AG04449 (cell line): ENCODE measurements around the gene CACNA2D3.

ENCODE experiments used
- CTCF ChIA-PET: fragments of 350-600 bp; formaldehyde crosslinking; extraction: SDS; loops from one replicate; lab custom pipeline; 2021; ENCODE audit warnings: antibody characterized with exemption; lab: Yijun Ruan, JAX
- POLR2A ChIA-PET: fragments of 400-600, 350-600 bp; formaldehyde crosslinking; extraction: SDS; loops from one replicate; lab custom pipeline; 2020; ENCODE audit warnings: antibody characterized with exemption, inconsistent platforms; lab: Yijun Ruan, JAX
- DNase-seq: peaks from one replicate; pipeline ENCODE4 v3.0.0-alpha.2; 2010; ENCODE audit warnings: low read depth, low spot score
- H3K4me3 ChIP-seq: 2 replicates; pipeline ENCODE4 v1.5.1; 2011; ENCODE audit warnings: low read depth, mild to moderate bottlenecking, control low read depth, low read length
- TF ChIP-seq, protein P1 (sequence below): IDR thresholded peaks from one replicate; pipeline ENCODE4 v1.5.1; 2011; ENCODE audit warnings: mild to moderate bottlenecking, moderate library complexity, low read length, control low read depth, inconsistent platforms; ENCODE audit not compliant: insufficient read depth; ENCODE audit errors: missing control alignments

The CACNA2D3 gene

DNA sequence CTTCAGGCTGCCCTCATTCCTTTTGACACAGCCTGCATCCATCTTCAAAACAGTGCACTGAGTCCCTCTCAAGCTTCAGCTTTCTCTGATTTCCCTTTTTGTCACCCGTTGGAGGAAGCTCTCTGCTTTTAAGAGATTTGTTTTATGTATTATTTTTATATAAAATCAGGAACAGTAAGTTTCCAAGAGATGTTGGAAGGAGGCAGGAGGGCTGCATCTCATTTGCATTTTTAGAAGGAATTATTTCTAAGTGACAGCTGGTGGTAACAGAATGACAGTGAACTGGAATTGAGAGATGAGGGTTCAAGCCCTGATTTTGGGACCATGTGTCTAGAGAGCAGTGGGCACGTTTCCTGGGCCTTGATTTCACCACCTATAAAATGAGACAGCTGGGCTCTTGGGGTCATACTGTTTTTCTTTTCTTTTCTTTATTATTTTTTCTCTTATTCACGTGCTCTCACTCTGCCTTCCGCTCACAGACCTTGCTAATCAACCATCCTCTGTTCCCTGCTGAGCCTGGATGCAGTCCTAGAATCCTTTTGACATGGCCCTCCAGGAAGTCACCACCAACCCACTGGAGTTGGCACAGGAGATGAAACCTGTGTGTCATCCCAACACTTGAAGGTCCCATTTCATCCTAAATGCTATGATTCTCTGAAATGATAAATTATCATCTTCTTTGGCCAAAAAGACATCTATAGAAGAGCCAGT, 148.6 kb downstream of the CACNA2D3 start:
- no peak for DNase-seq

DNA sequence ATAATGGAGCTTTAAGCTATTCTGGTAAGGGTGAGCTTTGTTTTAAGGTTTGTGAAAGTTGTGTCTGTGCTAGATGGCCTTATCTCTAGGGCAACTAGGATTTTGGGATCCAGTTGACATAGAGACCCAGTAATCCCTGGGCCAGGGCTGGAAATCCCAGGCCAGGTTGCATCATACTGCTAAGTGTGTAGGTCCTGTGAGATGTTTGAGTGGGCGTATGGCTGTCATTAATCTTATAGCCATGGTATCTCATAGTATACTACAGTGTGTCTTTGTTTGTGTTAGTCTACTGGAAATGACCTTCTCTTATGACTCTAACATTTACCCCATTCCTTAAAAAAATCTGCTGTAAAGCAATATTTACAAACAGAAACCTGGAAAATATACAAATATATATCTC, 151.4 kb downstream of the CACNA2D3 start:
- no peak for DNase-seq
- CTCF ChIA-PET: no interaction called here
- POLR2A ChIA-PET: no interaction called here

More for the DNA sequence above, 148.6 kb downstream of the CACNA2D3 start:
- H3K4me3 ChIP-seq: no peak overlapping the region
- POLR2A ChIA-PET: no interaction called here
- CTCF ChIA-PET: no interaction called here
- TF ChIP-seq, protein P1, sequence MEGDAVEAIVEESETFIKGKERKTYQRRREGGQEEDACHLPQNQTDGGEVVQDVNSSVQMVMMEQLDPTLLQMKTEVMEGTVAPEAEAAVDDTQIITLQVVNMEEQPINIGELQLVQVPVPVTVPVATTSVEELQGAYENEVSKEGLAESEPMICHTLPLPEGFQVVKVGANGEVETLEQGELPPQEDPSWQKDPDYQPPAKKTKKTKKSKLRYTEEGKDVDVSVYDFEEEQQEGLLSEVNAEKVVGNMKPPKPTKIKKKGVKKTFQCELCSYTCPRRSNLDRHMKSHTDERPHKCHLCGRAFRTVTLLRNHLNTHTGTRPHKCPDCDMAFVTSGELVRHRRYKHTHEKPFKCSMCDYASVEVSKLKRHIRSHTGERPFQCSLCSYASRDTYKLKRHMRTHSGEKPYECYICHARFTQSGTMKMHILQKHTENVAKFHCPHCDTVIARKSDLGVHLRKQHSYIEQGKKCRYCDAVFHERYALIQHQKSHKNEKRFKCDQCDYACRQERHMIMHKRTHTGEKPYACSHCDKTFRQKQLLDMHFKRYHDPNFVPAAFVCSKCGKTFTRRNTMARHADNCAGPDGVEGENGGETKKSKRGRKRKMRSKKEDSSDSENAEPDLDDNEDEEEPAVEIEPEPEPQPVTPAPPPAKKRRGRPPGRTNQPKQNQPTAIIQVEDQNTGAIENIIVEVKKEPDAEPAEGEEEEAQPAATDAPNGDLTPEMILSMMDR: no peak

DNA sequence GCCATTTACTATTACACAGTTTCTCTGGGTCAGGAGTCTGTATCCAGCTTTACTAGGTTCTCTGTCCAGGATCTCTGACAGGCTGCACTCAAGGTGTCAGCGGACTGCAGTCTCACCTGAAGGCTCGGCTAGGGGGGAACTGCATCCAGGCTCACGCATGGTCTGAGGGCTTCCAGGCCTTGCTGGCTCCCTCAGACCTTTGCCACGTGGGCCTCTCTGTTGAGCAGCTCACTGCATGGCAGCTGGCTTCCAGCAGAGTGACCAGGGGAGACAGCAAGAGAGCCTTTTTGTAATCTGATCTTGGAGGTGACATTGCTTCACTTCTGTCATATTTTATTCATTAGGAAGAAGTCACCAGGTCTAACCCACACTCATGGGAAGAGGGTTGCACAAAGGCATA, 152.3 kb downstream of the CACNA2D3 start:
- ChIA-PET CTCF (no interaction called here), POLR2A (no interaction called here)
- no peak for DNase-seq
- TF ChIP-seq, protein P1: no peak
- H3K4me3 ChIP-seq: no peak overlapping the region

More for the DNA sequence above, 151.4 kb downstream of the CACNA2D3 start:
- no peak overlapping the region for H3K4me3 ChIP-seq
- TF ChIP-seq, protein P1: no peak

DNA sequence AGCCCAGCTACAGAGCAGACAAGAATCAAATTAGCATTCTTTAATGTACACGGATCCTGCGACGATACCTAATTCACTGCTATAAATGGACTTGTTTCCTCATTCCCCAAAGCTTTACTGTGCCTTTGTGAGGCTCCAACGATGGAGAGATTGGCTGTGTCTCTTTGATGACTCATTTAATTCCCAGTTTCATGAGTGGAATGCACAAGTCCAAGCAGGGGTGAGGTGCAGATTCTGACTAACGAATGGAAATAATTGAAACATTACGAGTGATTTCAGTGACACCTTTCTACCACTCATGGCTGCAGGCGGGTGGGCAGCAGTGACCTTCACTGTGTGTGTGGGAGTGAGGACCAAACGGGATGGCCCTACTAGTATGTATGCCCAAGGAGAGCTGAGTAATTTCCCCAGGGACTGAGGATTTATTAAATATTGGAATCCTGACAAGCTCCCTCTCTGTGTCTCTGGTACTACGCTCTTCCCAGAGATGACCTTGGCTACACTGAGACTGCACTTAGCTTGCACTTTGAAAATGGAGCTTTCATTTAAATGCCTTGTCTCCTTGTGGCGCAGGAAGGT, 156.7 kb downstream of the CACNA2D3 start:
- no peak for DNase-seq
- no peak overlapping the region for H3K4me3 ChIP-seq
- ChIA-PET CTCF (no interaction called here), POLR2A (no interaction called here)
- TF ChIP-seq, protein P1: no peak

DNA sequence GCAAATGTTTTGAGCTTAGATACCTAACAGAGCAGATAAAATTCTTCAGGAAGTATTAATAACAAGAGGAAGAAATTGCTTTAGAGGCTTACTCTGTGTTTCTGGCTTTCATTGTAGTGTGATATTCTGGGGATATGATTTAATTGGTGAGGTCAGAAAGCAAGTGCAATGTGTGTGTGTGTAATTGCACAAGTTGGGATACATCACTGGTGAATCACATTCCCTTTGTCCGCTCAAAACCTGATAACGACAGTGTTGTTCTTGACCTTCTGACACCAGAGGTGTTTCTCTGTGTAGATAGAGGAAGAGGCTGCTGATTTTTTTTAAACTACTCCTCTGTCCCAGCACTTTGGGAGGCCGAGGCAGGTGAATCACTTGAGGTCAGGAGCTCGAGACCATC, 161.1 kb downstream of the CACNA2D3 start:
- CTCF ChIA-PET: no interaction called here
- no peak overlapping the region for H3K4me3 ChIP-seq
- TF ChIP-seq, protein P1: no peak
- DNase-seq: no peak
- POLR2A ChIA-PET: no interaction called here

DNA sequence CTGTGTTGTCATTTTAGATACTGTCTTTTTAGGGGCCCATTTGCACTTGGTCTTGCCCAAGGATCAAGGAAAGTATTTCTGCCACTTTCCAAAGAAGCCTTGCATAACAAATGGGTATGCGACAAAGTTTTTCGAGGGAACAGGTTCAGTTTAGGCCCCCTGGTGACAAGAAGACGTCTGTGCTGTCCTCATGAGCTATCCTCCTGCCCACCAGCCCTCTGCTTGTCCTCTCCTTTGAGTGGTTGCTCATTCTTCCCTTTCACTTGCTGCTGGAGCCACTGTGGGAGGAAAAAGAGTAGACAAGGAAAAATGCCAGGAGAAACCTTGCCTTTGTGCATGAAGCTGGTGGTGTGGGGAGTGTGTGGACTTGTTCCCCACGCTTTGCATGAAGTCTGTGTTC, 171.9 kb downstream of the CACNA2D3 start:
- ChIA-PET CTCF (no interaction called here), POLR2A (no interaction called here)
- H3K4me3 ChIP-seq: no peak overlapping the region
- DNase-seq: no peak
- TF ChIP-seq, protein P1: no peak
